ENCODE measurements around the gene TCOF1. TPM values are rescaled to one million over a fixed set of nuclear protein-coding genes. Genes with fewer than 3 reads are reported as not detected.

The TCOF1 gene
- total RNA-seq, 6 experiments from 2014 or later = 30.8 to 44.6 (median 38.5) TPM

- no peak overlapping the region for H3K4me3 Mint-ChIP-seq
- peaks cover 18% of the 10 kb centered on the region for H3K4me1 Mint-ChIP-seq (ENCODE audit: low read depth)
- no peak for DNase-seq
- H3K27me3 Mint-ChIP-seq (ENCODE audit: insufficient read depth) = no peaks in the 10 kb centered on the region; the same call in 1 of the 2 replicates
- no peak for TF ChIP-seq CTCF (IDR thresholded peaks at IDR 0.05)
- H3K27ac Mint-ChIP-seq = no peak overlapping the region
- no peaks in the 10 kb centered on the region for H3K9me3 Mint-ChIP-seq
- no peaks in the 10 kb centered on the region for H3K36me3 Mint-ChIP-seq (ENCODE audit: low read depth)
Observed at GRCh38 chr5:150431048-150431447, 73.6 kb downstream of the TCOF1 start.

GRCh38 chr5:150431574-150431973, 74.1 kb downstream of the TCOF1 start:
- Mint-ChIP-seq H3K4me1 (ENCODE audit: low read depth) (peaks cover 23% of the 10 kb centered on the region), H3K36me3 (ENCODE audit: low read depth) (no peaks in the 10 kb centered on the region), H3K27ac (no peak overlapping the region), H3K27me3 (ENCODE audit: insufficient read depth) (peaks cover 2% of the 10 kb centered on the region), H3K4me3 (peak overlapping the region; percentile 22; the same call in 1 of the 2 replicates), H3K9me3 (no peaks in the 10 kb centered on the region)
- no peak for DNase-seq
- TF ChIP-seq CTCF (IDR thresholded peaks at IDR 0.05) = no peak

- no peak for TF ChIP-seq CTCF (IDR thresholded peaks at IDR 0.05)
- no peaks in the 10 kb centered on the region for H3K36me3 Mint-ChIP-seq (ENCODE audit: low read depth)
- no peaks in the 10 kb centered on the region for H3K9me3 Mint-ChIP-seq
- H3K4me3 Mint-ChIP-seq = no peak overlapping the region
- DNase-seq = peak; percentile 91
- peaks cover 25% of the 10 kb centered on the region for H3K4me1 Mint-ChIP-seq (ENCODE audit: low read depth)
- peaks cover 2% of the 10 kb centered on the region for H3K27me3 Mint-ChIP-seq (ENCODE audit: insufficient read depth)
- H3K27ac Mint-ChIP-seq = peak overlapping the region; percentile 76
Observed at GRCh38 chr5:150434464-150434863, 77.0 kb downstream of the TCOF1 start.

DNA sequence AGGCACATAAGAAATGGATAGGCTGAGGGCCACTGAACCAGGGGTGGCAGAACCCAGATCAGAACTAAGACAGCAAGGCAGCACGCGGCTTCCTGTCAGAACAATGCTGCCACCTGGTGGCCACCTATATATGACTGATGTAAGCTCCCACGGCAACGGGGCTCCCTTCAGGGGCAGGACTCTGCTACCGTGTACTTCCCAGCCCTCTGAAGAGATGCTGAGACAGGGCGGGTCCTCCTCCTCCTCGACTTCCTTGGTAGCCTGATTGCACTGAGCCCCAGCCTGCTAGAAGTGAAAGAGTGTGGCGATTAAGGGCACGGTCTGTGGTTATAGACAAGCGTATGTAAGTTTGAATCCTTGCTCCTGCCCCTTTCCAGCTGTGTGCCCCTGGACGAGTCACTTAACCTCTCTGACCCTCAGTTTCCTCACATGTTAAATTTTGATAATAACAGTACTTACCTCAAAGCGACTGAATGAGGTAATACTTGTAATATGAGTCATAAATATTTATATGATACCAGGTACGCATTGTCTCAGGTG, 78.7 kb downstream of the TCOF1 start:
- TF ChIP-seq CTCF (IDR thresholded peaks at IDR 0.05) = peak; percentile 97
- DNase-seq = peak; percentile 79
- Mint-ChIP-seq H3K36me3 (ENCODE audit: low read depth) (no peaks in the 10 kb centered on the region), H3K9me3 (no peaks in the 10 kb centered on the region), H3K4me3 (no peak overlapping the region; the same call in 1 of the 2 replicates), H3K27ac (peak overlapping the region; percentile 58), H3K4me1 (ENCODE audit: low read depth) (peaks cover 25% of the 10 kb centered on the region), H3K27me3 (ENCODE audit: insufficient read depth) (peaks cover 2% of the 10 kb centered on the region)

DNA sequence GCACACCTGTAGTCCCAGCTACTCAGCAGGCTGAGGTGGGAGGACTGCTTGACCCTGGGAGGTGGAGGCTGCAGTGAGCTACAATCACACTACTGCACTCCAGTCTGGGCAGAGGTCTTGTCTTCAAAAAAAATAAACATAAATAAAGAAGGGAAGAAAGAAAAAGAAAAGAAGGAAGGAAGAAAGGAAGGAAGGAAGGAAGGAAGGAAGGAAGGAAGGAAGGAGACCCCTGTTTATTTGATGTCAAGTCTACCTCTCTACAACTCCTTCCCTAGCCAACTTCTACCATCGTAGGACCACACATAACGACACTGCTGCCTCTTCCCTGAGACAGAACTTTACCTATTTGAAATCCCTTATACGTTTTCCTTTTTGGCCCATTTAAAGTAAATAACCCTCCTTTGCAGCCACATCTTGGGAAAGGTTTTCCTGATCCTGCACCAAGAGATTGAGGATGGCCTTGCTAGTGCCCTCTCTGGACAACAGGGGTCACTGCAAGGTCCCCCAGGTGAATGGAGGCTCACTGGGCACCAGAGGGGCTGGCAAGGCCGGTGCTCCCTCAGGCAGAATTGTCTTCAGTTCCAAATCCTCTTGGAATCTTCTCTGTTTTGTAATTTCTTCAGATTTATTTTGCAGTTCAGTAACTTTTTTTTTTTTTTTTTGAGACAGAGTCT, 81.5 kb downstream of the TCOF1 start:
- peaks cover 12% of the 10 kb centered on the region for H3K36me3 Mint-ChIP-seq (ENCODE audit: low read depth)
- DNase-seq = peak; percentile 28
- H3K27me3 Mint-ChIP-seq (ENCODE audit: insufficient read depth) = peaks cover 6% of the 10 kb centered on the region
- no peaks in the 10 kb centered on the region for H3K9me3 Mint-ChIP-seq
- H3K4me3 Mint-ChIP-seq = no peak overlapping the region
- no peak overlapping the region for H3K27ac Mint-ChIP-seq
- peaks cover 29% of the 10 kb centered on the region for H3K4me1 Mint-ChIP-seq (ENCODE audit: low read depth)
- peak; percentile 75 for TF ChIP-seq CTCF (IDR thresholded peaks at IDR 0.05)

Data from HFFc6 (cell line).